ENCODE data around the gene SGCG.
"Not testable (repeated sequence)": the region's sequence is repeated elsewhere in the genome, so short reads cannot be mapped to it uniquely, and the experiment has no call there.

SGCG gene

GRCh38 chr13:23203516-23203915 lies 22.7 kb downstream of the SGCG start:
- TF ChIP-seq CTCF (IDR thresholded peaks at IDR 0.05; ENCODE audit: extremely low read depth, insufficient read depth, missing control alignments) = no peak
- in situ Hi-C loops (cut with MboI; ENCODE audit: low pct_unique_long_range_greater_than_20kb, low sequenced_read_pairs, unreplicated experiment) = no loop called here
- DNase-seq (ENCODE audit: low spot score) = no peak

GRCh38 chr13:23205807-23206206 lies 25.0 kb downstream of the SGCG start:
- no peak for TF ChIP-seq CTCF (IDR thresholded peaks at IDR 0.05; ENCODE audit: extremely low read depth, insufficient read depth, missing control alignments)
- in situ Hi-C loops (cut with MboI; ENCODE audit: low pct_unique_long_range_greater_than_20kb, low sequenced_read_pairs, unreplicated experiment) = no loop called here
- no peak for DNase-seq (ENCODE audit: low spot score)

- DNase-seq (ENCODE audit: low spot score) = no peak
- in situ Hi-C loops (cut with MboI; ENCODE audit: low pct_unique_long_range_greater_than_20kb, low sequenced_read_pairs, unreplicated experiment) = no loop called here
- no peak for TF ChIP-seq CTCF (IDR thresholded peaks at IDR 0.05; ENCODE audit: extremely low read depth, insufficient read depth, missing control alignments)
Measured at GRCh38 chr13:23212671-23213070, 31.9 kb downstream of the SGCG start.

GRCh38 chr13:23231241-23231640 lies 50.5 kb downstream of the SGCG start:
- DNase-seq (ENCODE audit: low spot score) = no peak
- in situ Hi-C loops (cut with MboI; ENCODE audit: low pct_unique_long_range_greater_than_20kb, low sequenced_read_pairs, unreplicated experiment) = no loop called here
- no peak for TF ChIP-seq CTCF (IDR thresholded peaks at IDR 0.05; ENCODE audit: extremely low read depth, insufficient read depth, missing control alignments)

- TF ChIP-seq CTCF (IDR thresholded peaks at IDR 0.05; ENCODE audit: extremely low read depth, insufficient read depth, missing control alignments) = no peak
- in situ Hi-C loops (cut with MboI; ENCODE audit: low pct_unique_long_range_greater_than_20kb, low sequenced_read_pairs, unreplicated experiment) = no loop called here
- DNase-seq (ENCODE audit: low spot score) = no peak
Measured at GRCh38 chr13:23235994-23236393, 55.2 kb downstream of the SGCG start.

GRCh38 chr13:23243066-23243465 lies 62.3 kb downstream of the SGCG start:
- no peak for TF ChIP-seq CTCF (IDR thresholded peaks at IDR 0.05; ENCODE audit: extremely low read depth, insufficient read depth, missing control alignments)
- in situ Hi-C loops (cut with MboI; ENCODE audit: low pct_unique_long_range_greater_than_20kb, low sequenced_read_pairs, unreplicated experiment) = no loop called here
- no peak for DNase-seq (ENCODE audit: low spot score)

GRCh38 chr13:23248410-23248809 lies 67.6 kb downstream of the SGCG start:
- in situ Hi-C loops (cut with MboI; ENCODE audit: low pct_unique_long_range_greater_than_20kb, low sequenced_read_pairs, unreplicated experiment) = not testable (repeated sequence)

More at GRCh38 chr13:23248410-23248809, 67.6 kb downstream of the SGCG start:
- not testable (repeated sequence) for DNase-seq (ENCODE audit: low spot score)
